HFFc6 (cell line): ENCODE data around the gene TNFRSF19. TPM values are rescaled to one million over a fixed set of nuclear protein-coding genes. Genes with fewer than 3 reads are reported as not detected.

Experiments
- DNase-seq: peaks from one replicate; pipeline ENCODE4 v3.0.0-alpha.2; 2018
- H3K27ac Mint-ChIP-seq: 2 replicates; pipeline ENCODE4 v1.8.0; 2020; ENCODE audit warnings: mild to moderate bottlenecking, mixed read lengths
- H3K27me3 Mint-ChIP-seq: 2 replicates; pipeline ENCODE4 v1.8.0; 2021; ENCODE audit warnings: mild to moderate bottlenecking, moderate library complexity, mixed read lengths; ENCODE audit not compliant: insufficient read depth
- H3K36me3 Mint-ChIP-seq: 2 replicates; pipeline ENCODE4 v1.8.0; 2021; ENCODE audit warnings: low read depth, mixed read lengths
- H3K4me1 Mint-ChIP-seq: 2 replicates; pipeline ENCODE4 v1.8.0; 2020; ENCODE audit warnings: low read depth, mixed read lengths
- H3K4me3 Mint-ChIP-seq: 2 replicates; pipeline ENCODE4 v1.8.0; 2020; ENCODE audit warnings: mild to moderate bottlenecking, moderate library complexity, mixed read lengths
- H3K9me3 Mint-ChIP-seq: 2 replicates; pipeline ENCODE4 v1.8.0; 2020; ENCODE audit warnings: mild to moderate bottlenecking, mixed read lengths
- total RNA-seq, 6 experiments: library from RNA; stranded (reverse); fragmentation: NEBNext Ultra II Directional; extraction: Animal tissue kit (Norgen Biotek cat#: 25700); gene quantifications; 2 replicates in 1 of 6; 3 replicates in 5 of 6; pipeline ENCODE4 v1.2.3, GENCODE V29; 2021
- TF ChIP-seq, protein P1 (sequence below): fragments of 200-600 bp; sonication (generic); IDR thresholded peaks from 2 replicates; pipeline ENCODE4 v1.5.0; 2021; ENCODE audit warnings: antibody characterized with exemption, mild to moderate bottlenecking

The TNFRSF19 gene
- total RNA-seq, 6 experiments from 2014 or later, result 5.9 to 10.1 (median 8.7) TPM

DNA sequence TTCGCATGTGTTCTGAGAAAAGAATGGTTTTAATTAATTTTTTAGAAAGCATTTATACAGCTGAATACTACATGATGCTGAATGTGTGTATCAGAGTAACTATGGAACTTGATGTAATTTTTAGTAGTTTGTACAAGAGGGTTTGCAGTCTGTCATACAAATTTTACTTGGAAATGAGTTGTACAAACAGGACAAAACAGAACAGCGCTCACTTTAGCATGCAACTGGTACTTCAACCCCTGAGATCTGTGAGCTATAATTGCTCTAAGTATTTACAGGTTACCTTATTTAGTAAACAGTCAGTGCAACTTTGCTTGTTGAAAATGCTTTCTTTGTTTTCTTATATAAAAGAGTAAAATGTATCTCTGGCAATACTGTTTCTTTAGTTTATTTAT lies 706 bp downstream of the TNFRSF19 start:
- Mint-ChIP-seq H3K4me1 (peaks cover 30% of the 10 kb centered on the region), H3K9me3 (no peaks in the 10 kb centered on the region), H3K36me3 (no peaks in the 10 kb centered on the region), H3K4me3 (peak overlapping the region; percentile 85), H3K27me3 (no peaks in the 10 kb centered on the region; the same call in 1 of the 2 replicates), H3K27ac (peak overlapping the region; percentile 80)
- TF ChIP-seq, protein P1, sequence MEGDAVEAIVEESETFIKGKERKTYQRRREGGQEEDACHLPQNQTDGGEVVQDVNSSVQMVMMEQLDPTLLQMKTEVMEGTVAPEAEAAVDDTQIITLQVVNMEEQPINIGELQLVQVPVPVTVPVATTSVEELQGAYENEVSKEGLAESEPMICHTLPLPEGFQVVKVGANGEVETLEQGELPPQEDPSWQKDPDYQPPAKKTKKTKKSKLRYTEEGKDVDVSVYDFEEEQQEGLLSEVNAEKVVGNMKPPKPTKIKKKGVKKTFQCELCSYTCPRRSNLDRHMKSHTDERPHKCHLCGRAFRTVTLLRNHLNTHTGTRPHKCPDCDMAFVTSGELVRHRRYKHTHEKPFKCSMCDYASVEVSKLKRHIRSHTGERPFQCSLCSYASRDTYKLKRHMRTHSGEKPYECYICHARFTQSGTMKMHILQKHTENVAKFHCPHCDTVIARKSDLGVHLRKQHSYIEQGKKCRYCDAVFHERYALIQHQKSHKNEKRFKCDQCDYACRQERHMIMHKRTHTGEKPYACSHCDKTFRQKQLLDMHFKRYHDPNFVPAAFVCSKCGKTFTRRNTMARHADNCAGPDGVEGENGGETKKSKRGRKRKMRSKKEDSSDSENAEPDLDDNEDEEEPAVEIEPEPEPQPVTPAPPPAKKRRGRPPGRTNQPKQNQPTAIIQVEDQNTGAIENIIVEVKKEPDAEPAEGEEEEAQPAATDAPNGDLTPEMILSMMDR, result peak; percentile 66
- DNase-seq, result no peak

DNA sequence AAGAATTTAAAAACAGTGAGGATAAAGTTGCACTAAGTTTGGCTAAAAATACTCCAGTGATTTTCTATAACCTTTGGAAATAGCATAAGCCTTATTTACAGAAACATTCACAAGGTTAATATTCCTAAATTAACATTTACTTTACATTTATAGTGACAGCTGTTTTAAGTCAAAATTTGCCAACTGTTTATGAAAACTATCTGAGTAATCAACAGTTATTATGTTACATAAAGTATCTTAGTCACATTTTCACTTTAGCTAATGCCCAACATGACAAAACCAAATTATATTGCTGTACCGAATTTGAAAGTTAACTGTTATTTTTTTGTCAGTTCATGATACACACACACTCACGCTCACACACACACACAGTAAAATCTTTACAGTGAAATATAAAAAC lies 1.2 kb downstream of the TNFRSF19 start:
- TF ChIP-seq, protein P1, result no peak
- no peak for DNase-seq
- no peaks in the 10 kb centered on the region for H3K36me3 Mint-ChIP-seq
- peaks cover 30% of the 10 kb centered on the region for H3K4me1 Mint-ChIP-seq
- H3K27me3 Mint-ChIP-seq, result no peaks in the 10 kb centered on the region; the same call in 1 of the 2 replicates
- no peaks in the 10 kb centered on the region for H3K9me3 Mint-ChIP-seq
- H3K27ac Mint-ChIP-seq, result peak overlapping the region; percentile 80; the same call in 1 of the 2 replicates
- peak overlapping the region; percentile 85 for H3K4me3 Mint-ChIP-seq

DNA sequence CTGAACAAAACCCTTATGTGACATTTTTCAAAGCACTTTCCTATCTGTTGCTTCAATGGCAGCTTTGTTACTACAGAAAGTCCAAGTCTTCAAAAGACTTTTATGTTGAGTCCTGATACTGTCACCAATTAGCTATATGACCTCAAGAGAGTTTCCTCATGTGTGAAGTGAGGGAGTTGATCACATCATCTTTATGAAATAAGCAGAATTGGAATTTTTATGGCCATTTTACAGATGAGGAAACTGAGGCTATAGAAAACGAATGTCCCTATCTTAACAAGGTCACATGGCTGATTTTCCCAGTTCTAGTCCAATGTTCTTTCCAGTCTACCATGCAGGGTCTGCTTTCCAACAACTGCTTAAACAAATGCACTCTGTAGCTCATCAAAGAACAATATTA lies 2.6 kb downstream of the TNFRSF19 start:
- no peaks in the 10 kb centered on the region for H3K27me3 Mint-ChIP-seq
- H3K9me3 Mint-ChIP-seq, result no peaks in the 10 kb centered on the region
- no peaks in the 10 kb centered on the region for H3K36me3 Mint-ChIP-seq
- peaks cover 37% of the 10 kb centered on the region for H3K4me1 Mint-ChIP-seq
- H3K27ac Mint-ChIP-seq, result no peak overlapping the region
- TF ChIP-seq, protein P1, result no peak
- DNase-seq, result no peak
- no peak overlapping the region for H3K4me3 Mint-ChIP-seq

DNA sequence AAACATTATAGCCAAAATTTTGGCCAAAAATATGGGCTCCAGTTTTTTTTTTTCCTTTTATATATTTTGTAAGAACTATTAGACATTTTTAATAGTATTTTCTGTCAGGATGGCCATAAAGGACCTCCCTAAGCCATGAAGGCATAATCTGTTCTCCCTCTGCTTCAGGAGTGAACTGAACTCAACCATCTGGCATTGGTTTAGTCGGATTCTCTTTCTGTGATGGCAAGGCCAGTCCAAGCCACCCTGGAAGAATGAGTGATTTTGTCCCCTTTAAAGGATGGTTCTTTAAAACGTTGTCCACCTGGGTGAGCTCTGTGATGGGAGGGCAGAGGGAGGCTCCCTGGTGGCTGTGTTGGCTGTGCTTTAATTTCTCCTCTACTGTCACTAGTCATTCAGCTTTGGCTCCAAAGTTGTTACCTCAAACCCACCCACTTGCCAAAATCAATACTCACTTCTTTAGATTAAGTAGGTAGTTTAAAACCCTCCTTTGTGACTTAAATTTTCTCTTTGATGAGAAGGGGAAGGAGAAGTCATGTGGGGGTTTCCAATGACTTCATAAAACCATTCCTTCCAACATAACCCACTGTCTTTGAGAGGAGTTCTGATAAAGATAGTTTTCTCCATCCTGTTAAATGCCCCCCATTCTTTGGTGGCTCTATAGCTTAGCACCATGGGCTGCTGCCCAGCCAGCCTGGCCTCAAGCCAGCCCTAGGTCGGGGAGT lies 4.4 kb downstream of the TNFRSF19 start:
- H3K27ac Mint-ChIP-seq, result no peak overlapping the region

DNA sequence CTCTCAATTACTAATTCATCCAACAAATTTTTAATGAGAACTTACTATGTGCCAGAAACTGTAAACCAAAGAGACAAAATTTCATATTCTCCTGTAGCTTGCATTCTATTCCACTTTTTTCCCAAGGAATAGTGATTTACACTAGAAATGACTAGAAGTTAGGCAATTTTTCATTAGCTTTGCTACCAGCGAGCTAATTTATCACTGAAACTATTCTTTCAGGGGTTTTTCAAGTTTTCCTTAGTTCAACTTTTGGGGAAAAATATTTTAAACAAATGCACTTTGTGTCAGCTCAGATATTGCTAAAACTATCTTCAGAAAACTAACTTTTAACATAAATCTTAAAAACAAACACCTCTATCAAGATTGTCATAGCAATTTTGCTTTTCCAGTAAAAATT lies 5.4 kb downstream of the TNFRSF19 start:
- TF ChIP-seq, protein P1, result no peak
- H3K27ac Mint-ChIP-seq, result no peak overlapping the region
- peaks cover 40% of the 10 kb centered on the region for H3K4me1 Mint-ChIP-seq
- H3K9me3 Mint-ChIP-seq, result no peaks in the 10 kb centered on the region
- no peak overlapping the region for H3K4me3 Mint-ChIP-seq
- H3K27me3 Mint-ChIP-seq, result no peaks in the 10 kb centered on the region
- no peaks in the 10 kb centered on the region for H3K36me3 Mint-ChIP-seq
- DNase-seq, result no peak

More for the DNA sequence above, 4.4 kb downstream of the TNFRSF19 start:
- Mint-ChIP-seq H3K4me3 (no peak overlapping the region), H3K27me3 (no peaks in the 10 kb centered on the region), H3K4me1 (peaks cover 43% of the 10 kb centered on the region), H3K36me3 (no peaks in the 10 kb centered on the region), H3K9me3 (no peaks in the 10 kb centered on the region)
- TF ChIP-seq, protein P1, result no peak
- no peak for DNase-seq
